ENCODE results near the gene RBFOX2.
"Not testable (repeated sequence)": the region's sequence is repeated elsewhere in the genome, so short reads cannot be mapped to it uniquely, and the experiment has no call there.

The RBFOX2 gene

DNA sequence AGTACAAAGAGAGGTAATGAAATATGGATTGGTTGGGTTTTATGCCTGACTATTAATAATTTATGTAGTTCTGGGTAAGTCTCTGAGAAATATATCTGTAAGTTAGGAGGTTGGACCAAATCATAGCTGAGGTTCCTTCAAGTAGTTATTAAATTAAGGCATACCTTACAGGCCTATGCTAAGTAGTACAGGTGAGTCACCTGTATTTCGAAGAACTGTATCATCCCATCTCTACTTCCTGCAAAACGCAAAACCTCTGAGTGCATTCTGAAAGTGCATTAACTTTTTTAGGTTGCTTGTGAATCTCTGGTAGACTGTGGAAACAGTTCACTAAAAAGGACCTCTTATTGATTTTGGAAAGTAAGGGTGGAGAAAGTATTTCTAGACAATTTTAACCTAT lies 273.9 kb downstream of the RBFOX2 start:
- no peak for DNase-seq

- no peak for DNase-seq
These were observed 275.8 kb downstream of the RBFOX2 start for GRCh38 chr22:35752863-35753189.

DNA sequence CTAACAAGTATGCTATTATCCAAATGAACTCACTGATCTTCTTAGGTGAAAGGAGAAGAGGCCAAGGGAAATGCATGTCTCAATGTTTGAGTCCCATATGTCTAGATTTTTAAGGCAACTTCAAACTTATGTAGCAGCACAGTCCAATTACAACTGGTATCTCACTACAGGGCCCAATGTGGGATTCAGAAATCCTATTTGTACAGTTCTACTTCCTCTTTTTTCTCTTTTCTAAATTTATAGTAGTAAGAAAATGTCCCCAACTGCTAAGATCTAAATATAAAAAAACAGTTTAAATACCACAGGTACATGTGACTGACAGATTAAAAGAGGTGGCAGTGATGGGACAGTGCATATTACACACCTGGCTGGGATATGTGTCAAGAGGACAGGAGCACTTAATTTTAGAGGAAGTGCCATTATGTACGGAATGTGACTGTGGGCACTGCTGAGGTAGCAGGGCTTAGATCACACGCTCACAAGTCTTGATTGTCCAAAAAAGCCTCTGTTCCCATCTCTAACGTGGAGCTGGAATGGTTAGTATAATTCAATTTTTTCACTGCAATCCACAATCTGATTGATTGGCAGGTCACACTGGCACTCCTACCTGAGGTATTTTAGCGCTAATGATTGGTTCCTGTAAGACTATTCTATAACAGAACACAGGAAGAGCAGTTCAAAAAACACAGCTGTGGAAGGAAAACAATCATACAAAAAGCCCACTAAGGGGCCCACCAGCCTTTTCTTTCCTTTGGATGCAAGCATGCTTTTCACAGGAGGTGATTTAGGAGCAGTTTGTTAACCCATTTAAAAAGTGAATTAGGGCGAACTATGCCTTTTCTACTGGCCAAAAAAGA lies 276.4 kb downstream of the RBFOX2 start:
- no peak for DNase-seq

DNA sequence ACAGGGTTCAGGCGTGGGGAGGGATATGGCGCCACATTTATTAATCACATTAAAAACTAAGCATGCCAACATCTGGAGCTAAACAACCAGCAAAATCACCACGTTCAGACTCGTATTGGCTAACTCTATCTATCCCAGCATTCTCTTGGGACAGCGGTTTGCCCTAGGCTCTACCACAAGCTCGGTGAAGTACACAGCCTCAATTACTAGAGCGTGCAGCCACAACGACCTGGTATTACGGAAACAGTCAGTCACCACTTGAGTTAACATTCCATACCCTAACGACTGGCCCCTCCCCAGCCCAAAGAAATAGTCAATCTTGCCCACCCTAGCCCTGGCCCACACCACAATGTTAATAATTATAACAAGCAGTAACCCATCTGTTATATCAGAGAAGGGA lies 278.8 kb downstream of the RBFOX2 start:
- no peak for DNase-seq

- no peak for DNase-seq
These were observed 281.5 kb downstream of the RBFOX2 start for GRCh38 chr22:35746946-35747703.

DNA sequence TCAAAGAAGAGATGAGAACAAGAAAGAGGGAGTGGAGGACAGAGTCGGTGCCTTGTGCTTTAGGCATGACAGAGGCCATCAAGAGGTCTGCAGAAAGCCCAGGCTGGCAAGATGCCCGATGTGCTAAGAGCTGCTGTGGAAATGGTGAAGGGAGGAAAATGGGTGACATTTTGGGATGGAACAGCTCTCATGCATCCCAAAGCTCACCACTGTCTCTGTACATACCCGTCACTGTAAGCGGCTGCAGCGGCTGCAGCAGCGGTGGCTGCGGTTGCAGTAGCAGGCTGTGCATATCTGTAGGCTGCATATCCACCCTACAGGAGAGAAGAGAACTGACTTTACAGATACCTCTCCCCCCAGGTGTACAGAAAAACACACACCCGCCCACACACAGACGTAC lies 282.4 kb downstream of the RBFOX2 start:
- no peak for DNase-seq

DNA sequence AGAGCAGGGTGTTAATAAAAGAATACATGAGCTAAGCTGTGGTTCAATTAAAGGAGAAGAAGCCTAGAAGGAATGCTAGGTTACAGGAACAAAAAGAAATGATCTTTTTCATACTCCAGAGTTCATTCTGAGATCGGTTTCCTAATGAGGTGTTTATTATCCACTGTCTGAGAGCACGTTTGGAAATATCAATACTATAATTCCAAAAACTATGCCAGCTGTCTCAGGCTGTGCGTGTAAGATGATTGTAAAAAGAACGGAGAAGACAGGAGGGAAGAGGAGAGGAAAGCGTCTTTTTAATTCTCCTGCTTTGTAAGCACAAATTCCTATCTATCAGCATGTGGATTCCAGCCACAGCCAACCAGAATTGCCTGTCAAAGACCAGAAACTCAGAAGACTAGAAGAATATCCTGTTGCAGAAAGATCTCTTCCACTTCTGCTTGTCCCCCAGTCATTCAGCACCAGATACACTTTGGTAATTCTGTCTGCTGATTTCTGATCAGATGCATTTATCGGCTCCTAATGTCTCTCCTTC lies 285.2 kb downstream of the RBFOX2 start:
- no peak for DNase-seq

- DNase-seq = no peak
These were observed 286.1 kb downstream of the RBFOX2 start for GRCh38 chr22:35742342-35743100.

- DNase-seq = no peak
These were observed 288.0 kb downstream of the RBFOX2 start for GRCh38 chr22:35740616-35741015.

DNA sequence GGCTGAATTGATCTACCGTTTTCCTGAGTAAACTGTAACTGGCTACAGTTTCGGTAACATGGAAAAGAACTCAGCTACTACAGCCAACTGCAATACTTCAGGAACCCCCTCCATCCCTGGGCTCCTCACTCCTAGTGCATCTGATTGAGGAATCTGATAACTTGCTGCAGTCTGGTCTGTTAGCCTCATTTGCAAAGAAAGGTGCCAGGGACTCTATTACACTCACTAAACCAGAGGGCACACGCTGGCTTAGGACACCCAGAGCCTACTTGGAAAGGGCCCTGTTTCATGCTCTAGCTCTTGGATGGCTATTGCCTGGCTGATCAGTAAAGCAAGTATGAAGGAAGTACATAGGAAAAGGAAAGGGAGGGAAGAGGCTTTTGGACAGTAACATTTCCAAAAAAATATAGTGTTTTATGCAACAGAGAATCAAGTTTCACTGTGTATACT lies 288.7 kb downstream of the RBFOX2 start:
- DNase-seq = no peak

DNA sequence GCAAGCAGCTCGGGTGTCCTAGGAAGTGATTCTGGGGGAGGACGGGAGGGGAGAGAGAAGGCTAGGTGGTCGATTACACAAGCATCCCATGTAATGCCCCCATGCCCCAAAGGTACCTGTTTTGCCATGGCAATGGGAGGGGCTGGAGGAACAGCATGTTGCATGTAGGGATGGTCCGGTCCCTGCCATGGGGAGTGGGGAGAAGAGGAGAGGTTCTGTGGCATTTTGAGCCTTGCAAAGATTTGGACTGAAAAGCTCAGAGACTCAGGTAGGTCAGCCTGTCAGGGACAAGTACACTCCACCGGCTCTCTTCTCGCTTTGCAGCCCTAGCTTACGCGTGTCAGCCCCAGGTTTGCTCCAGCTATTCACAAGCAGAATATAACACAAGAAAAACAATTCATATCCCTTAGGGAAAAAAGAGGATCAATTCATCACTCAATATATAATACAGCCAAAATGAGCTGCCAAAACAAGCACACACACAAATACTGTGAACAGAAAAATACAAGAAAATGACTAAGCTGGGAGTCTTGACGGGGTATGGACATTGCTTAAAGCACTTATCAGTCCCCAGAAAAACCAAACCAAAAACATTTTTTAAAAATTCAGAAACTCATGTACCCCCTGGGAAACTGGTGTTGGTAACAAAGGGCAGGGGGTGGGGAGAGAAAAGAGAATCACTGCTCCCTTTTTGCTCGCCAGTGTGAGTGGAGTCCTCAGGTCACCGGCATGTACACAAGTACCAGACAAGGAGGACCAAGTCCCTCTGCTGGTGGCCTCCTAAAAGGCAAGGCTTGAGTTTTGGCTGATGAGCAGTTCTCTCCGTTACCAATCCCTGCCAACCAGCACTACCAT lies 289.3 kb downstream of the RBFOX2 start:
- DNase-seq = no peak

- DNase-seq = not testable (repeated sequence)
These were observed 290.7 kb downstream of the RBFOX2 start for GRCh38 chr22:35737886-35738285.

DNA sequence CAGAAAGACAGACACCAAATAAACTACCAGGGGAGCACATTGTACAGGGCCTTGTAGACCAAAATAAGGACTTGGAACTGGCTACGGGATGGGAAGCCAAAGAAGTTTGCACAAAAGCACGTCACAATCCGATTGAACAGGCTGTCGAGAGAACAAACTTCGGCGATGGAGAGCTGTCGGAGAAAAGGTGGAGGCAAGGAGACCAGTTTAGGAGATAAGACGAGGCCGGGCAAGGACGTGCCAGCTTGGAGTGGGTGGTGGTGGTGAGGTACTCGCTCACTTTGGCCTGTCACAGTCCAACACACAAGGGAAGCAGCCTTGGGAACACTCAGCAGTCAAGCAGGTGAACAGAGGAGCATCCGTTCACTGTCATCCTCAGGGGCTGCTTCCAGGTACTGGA lies 291.9 kb downstream of the RBFOX2 start:
- DNase-seq = no peak

- no peak for DNase-seq
These were observed 292.5 kb downstream of the RBFOX2 start for GRCh38 chr22:35736166-35736565.

- DNase-seq = no peak
These were observed 293.1 kb downstream of the RBFOX2 start for GRCh38 chr22:35735542-35735941.

GRCh38 chr22:35734517-35734827 lies 294.2 kb downstream of the RBFOX2 start:
- no peak for DNase-seq

GRCh38 chr22:35733791-35734516 lies 294.7 kb downstream of the RBFOX2 start:
- DNase-seq = no peak

DNA sequence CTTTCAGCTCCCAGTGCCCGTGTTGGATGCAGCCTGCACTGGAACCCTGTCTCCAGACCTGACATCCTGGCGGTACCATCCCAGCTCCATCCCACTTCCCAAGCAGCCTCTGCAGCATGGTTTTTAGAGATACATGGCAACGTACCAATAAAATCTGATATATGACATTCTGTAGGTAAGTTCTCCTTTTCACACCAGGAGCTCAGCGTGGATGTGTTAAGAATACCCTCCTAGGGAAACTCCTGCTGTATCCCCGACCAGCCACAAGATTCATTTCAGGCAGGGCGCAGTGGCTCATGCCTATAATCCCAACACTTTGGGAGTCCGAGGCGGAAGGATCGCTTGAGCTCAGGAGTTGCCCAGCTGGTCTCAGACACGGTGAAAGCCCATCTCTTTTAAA lies 295.6 kb downstream of the RBFOX2 start:
- DNase-seq = no peak

DNA sequence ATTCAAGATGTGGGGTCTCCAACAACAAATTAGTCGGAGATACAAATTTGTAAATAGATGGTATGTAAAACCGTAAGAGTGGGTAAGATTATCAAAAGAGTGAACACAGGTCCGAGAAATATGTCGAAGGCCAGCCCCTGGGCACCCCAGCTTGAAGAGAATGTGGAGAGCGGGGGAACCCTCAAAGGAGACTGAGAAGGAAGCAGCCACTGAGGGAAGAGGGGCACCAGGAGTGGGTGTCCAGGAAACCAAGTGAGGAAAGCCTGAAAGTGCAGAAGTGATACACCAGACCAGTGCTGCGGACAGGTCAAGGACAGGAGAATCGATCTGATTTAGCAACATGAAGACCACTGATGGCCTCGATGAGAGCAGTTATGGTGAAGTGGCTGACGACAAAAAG lies 296.5 kb downstream of the RBFOX2 start:
- no peak for DNase-seq

- no peak for DNase-seq
These were observed 297.3 kb downstream of the RBFOX2 start for GRCh38 chr22:35731321-35731720.

GRCh38 chr22:35729309-35729698 lies 299.3 kb downstream of the RBFOX2 start:
- no peak for DNase-seq
